ENCODE measurements around the gene ANKRD13C.
A peak's percentile ranks its signal among the peaks of the same experiment; 100 is the strongest.

Gene ANKRD13C

DNA sequence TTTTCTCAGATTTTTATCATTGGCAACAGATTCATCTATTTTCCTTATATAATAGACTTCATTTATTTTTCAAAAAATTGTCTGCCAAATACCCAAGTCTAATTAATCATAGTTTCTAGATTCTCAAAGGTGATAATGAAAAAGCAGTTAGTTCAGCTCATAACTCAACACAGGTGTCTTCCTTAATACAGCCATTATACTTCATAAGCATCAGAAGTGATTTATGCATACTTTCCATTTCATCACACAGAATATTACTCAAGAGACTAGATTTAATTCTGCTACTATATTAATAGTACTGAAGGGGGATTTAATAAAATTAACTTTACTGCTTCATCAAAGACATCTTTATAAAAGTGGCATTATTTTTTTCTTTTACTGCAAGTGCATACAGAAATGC, 114.6 kb downstream of the ANKRD13C start:
- Histone ChIP-seq H3K4me1 (ENCODE audit: insufficient read depth, low read length) (no peaks in the 10 kb centered on the region), H3K9ac (ENCODE audit: low read depth, low read length) (no peak overlapping the region), H3K36me3 (ENCODE audit: insufficient read depth, low read length) (peaks cover 45% of the 10 kb centered on the region), H3K9me3 (ENCODE audit: control insufficient read depth, insufficient read depth, low read length) (no peaks in the 10 kb centered on the region)

DNA sequence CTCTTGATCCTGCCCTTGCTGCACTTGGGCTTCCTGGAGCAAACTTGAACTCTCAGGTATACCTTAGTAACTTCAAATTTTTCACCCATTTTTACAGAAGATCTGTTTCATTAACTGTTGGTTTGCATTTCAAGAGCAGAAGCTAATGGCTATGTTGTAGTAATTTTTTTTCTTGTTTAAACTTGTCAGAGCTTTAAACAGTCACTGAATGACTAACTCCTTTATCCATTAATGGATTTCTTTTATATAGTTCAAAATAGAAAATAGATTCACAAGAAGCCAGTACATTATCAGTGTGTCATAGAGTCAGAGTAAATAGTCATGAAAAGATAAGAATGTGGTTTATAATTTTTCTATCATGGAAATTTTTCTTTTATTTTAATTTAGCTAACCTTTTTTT, 119.8 kb downstream of the ANKRD13C start:
- Histone ChIP-seq H3K9me3 (ENCODE audit: control insufficient read depth, insufficient read depth, low read length) (no peaks in the 10 kb centered on the region), H3K9ac (ENCODE audit: low read depth, low read length) (no peak overlapping the region), H3K36me3 (ENCODE audit: insufficient read depth, low read length) (peaks cover 52% of the 10 kb centered on the region), H3K4me1 (ENCODE audit: insufficient read depth, low read length) (no peaks in the 10 kb centered on the region)

DNA sequence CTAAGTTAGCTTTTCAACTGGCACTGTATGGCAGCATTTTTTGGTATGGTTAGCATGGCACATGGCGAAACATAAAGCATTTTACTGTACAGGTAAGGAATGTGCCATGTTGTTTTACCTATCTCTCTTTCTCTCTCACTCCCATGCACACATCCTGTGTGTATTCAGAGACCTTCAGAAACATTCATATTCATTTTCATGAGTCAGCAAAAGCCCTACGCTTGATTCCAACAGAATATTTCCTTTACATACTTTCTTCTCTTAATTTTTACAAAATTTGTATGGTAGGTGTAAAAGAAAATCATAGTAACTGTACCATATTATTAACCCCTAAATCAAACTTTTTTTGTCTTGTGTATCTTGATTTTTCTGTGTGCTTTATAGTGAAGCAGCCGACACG, 123.0 kb downstream of the ANKRD13C start:
- H3K9ac ChIP-seq (ENCODE audit: low read depth, low read length), result no peak overlapping the region
- peaks cover 45% of the 10 kb centered on the region for H3K36me3 ChIP-seq (ENCODE audit: insufficient read depth, low read length)
- no peaks in the 10 kb centered on the region; the same call in 1 of the 2 replicates for H3K4me1 ChIP-seq (ENCODE audit: insufficient read depth, low read length)
- no peaks in the 10 kb centered on the region for H3K9me3 ChIP-seq (ENCODE audit: control insufficient read depth, insufficient read depth, low read length)

DNA sequence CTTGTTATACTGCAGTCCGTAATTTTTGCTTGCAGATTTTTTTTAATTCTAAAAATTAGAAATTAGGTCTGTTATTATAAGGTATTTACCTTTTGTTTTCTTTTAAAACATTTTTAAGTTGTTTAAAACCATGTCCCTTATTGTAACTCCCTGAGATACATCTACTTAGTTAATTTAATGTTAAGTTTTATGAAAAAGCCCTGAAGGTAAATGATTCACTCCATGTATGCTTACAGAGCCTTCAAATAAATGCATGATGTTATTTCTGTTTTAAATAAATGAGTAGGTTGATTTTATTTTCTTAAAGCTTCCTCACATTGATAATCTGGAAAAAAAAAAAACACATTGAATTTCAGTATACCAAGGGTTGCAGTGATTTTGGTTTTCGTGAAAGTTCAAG, 125.9 kb downstream of the ANKRD13C start:
- Histone ChIP-seq H3K9ac (ENCODE audit: low read depth, low read length) (no peak overlapping the region), H3K4me1 (ENCODE audit: insufficient read depth, low read length) (no peaks in the 10 kb centered on the region; the same call in 1 of the 2 replicates), H3K9me3 (ENCODE audit: control insufficient read depth, insufficient read depth, low read length) (no peaks in the 10 kb centered on the region), H3K36me3 (ENCODE audit: insufficient read depth, low read length) (peaks cover 25% of the 10 kb centered on the region)

DNA sequence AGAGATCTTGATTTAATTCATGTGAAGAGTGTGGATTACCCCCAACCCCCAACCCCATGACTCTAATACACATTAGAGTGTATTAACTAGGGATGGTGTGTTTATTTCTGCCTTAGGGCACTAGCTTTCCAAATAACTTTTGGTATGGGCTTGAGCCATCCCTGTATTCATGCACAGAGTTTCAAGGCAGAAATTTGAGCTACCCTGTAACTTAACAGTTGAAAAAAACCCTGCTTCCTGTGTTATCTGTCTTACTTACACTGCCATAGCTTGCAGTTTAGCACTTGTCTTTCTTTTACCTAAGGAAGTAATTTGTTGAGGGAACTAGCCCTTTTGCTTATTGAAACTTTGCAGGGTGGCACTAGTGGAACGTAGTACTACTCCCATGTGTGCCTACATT, 127.1 kb downstream of the ANKRD13C start:
- Histone ChIP-seq H3K9ac (ENCODE audit: low read depth, low read length) (no peak overlapping the region), H3K36me3 (ENCODE audit: insufficient read depth, low read length) (peaks cover 20% of the 10 kb centered on the region), H3K4me1 (ENCODE audit: insufficient read depth, low read length) (peaks cover 4% of the 10 kb centered on the region; the same call in 1 of the 2 replicates), H3K9me3 (ENCODE audit: control insufficient read depth, insufficient read depth, low read length) (no peaks in the 10 kb centered on the region)

DNA sequence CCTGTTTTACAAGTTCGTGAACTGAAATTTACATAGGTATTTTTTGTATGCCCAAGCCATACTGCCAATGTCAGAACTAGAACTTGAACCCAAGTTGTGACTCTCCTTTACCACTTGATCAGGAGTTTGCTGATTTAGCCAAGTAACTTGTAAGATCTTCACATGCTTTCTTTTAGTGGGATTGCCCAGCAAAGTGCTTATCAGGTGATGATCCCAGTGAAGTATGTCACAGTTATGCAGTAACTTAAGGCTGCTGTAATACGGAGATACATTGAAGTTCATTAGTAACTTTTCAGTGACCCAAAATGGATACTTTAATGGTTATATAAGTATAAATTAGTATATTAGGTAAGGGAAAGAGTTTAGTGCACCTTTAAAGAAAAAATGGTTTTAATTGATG, 129.6 kb downstream of the ANKRD13C start:
- Histone ChIP-seq H3K36me3 (ENCODE audit: insufficient read depth, low read length) (peaks cover 4% of the 10 kb centered on the region; the same call in 1 of the 2 replicates), H3K4me1 (ENCODE audit: insufficient read depth, low read length) (peaks cover 4% of the 10 kb centered on the region; the same call in 1 of the 2 replicates), H3K9me3 (ENCODE audit: control insufficient read depth, insufficient read depth, low read length) (no peaks in the 10 kb centered on the region), H3K9ac (ENCODE audit: low read depth, low read length) (no peak overlapping the region)

DNA sequence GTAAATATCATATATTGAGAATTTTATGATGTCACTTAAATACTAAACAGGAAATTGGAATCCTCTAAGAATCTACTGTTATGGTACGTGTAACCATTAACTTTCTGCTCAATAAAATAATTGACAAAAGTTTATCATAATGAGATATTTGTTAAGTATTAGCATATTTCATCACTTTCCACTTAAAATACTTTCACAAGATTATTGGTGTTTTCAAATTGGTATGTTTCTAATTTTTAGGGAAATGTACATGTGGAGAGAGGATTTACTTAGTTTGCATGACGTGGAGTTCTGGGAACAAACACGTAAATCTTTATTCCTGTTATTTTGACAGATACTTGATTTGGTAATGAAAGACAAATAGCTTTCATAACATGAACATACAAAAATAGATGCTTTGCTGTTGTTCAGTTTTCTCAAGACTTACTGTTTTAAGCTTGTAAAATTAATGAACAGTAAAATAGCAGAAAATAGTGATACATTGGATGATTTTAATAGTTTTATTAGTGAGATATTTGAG, 131.7 kb downstream of the ANKRD13C start:
- Histone ChIP-seq H3K9me3 (ENCODE audit: control insufficient read depth, insufficient read depth, low read length) (no peaks in the 10 kb centered on the region), H3K4me1 (ENCODE audit: insufficient read depth, low read length) (peaks cover 4% of the 10 kb centered on the region; the same call in 1 of the 2 replicates), H3K9ac (ENCODE audit: low read depth, low read length) (no peak overlapping the region), H3K36me3 (ENCODE audit: insufficient read depth, low read length) (no peaks in the 10 kb centered on the region)

DNA sequence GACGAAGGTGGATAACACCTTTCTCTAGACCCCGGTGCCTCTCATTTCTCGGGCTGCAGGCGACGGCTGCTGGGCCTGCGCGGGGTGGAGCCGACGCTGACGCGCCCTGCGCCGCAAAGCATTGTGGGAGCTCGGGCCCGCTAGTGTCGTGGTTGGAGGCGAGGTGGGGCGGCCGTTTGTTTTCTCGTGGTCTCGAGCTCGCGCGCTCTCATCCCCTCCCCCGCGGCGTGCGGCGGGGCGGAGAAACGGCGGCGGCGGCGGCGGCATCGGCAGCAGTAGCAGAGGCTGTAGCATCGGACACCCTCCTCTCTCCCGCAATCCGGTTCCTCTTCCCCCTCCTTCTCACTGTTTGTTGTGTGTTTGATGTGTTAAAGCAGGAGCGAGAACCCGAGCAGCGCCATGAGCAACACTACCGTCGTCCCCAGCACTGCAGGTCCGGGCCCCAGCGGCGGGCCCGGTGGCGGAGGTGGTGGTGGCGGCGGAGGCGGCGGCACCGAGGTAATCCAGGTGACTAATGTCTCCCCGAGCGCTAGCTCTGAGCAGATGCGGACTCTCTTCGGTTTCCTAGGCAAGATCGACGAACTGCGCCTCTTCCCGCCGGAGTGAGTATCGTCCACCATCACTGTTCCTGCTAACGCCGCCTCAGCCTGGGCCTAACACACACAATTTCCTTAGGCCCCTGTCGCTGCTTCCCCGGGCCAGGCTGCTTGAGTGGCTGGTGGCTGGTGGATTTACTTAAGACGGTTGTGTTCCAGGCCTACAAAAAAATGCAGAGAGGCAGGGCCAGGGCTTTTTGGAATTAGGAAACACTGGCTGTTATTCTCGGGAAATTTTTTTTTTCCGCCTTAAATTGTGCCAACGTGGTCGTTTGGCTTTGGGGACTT, 133.0 kb downstream of the ANKRD13C start, which contains the start of gene SRSF11:
SRSF11 (plus strand) TSS at position 143 of the 884 bp plus-strand sequence; CDS start at position 400, 257 bp downstream.
- H3K4me1 ChIP-seq (ENCODE audit: insufficient read depth, low read length), result peaks cover 4% of the 10 kb centered on the region; the same call in 1 of the 2 replicates
- peak within 1 kb of the TSS; percentile 99 for H3K9ac ChIP-seq (ENCODE audit: low read depth, low read length)
- no peaks in the 10 kb centered on the region for H3K9me3 ChIP-seq (ENCODE audit: control insufficient read depth, insufficient read depth, low read length)
- H3K36me3 ChIP-seq (ENCODE audit: insufficient read depth, low read length), result no peaks in the 10 kb centered on the region

DNA sequence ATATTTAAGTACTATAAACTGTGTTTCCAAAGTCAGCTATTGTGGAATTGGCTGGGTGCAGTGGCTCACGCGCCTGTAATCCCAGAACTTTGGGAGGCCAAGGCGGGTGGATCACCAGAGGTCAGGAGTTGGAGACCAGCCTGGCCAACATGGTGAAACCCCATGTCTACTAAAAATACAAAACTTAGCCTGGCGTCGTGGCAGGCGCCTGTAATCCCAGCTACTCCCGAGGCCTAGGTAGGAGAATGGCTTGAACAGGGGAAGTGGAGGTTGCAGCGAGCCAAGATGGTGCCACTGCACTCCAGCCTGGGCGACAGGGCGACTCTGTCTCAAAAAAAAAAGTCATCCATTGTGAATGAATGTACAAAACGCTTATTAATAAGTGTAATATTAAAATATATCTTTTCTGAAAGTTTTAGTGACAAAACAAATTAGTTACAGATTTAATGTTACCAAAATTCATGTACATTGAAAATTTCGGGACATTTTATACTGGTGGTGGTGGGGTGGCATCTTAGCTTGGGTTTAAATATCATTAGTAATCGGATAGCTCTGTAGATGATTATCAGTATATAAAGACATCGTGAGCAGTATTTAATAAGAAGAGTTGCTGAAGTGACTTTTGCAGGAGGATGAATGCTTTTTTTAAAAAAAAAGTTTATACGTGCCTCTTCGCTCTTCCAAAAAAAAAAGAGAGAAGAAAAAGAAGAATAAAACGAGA, 133.8 kb downstream of the ANKRD13C start:
- Histone ChIP-seq H3K9ac (ENCODE audit: low read depth, low read length) (peak overlapping the region; percentile 99), H3K9me3 (ENCODE audit: control insufficient read depth, insufficient read depth, low read length) (no peaks in the 10 kb centered on the region), H3K36me3 (ENCODE audit: insufficient read depth, low read length) (no peaks in the 10 kb centered on the region), H3K4me1 (ENCODE audit: insufficient read depth, low read length) (peaks cover 4% of the 10 kb centered on the region; the same call in 1 of the 2 replicates)

DNA sequence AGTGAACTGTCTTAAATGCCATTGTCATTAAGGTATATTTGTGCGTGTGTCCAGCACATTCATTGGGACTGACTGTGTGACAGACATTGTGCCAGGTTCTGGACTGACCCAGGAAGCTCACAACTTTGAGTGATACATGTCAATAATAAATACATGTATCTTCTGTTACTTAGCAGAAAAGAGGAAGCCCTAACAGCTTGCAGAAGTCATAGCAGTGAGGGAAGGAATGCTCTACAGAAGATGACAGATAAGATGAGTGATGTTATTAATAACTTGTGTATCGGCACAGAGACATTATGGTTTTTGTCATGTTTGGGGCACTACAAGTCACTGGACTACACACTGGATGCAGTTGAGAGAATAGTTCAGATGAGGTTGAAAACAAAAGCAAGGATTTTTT, 134.5 kb downstream of the ANKRD13C start:
- Histone ChIP-seq H3K9me3 (ENCODE audit: control insufficient read depth, insufficient read depth, low read length) (no peaks in the 10 kb centered on the region), H3K9ac (ENCODE audit: low read depth, low read length) (no peak overlapping the region), H3K36me3 (ENCODE audit: insufficient read depth, low read length) (no peaks in the 10 kb centered on the region), H3K4me1 (ENCODE audit: insufficient read depth, low read length) (peaks cover 4% of the 10 kb centered on the region; the same call in 1 of the 2 replicates)

DNA sequence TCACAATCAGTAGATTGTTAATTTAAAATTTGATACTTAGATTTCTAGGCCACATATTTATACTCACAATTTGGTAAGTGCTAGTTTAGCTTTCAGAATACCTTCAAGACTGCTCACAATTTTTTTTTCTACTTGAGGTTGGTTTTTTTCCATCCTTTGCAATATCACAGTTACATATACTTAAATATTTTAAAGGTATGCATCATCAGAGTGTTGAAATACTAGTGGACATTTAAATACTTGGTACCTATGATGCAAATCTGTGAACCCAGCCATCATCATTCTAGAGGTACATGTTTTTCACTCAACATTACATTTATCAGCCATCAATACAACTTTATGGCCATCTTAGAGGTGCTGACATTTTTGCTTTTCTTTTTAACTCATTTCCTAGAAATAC, 143.0 kb downstream of the ANKRD13C start:
- no peaks in the 10 kb centered on the region for H3K4me1 ChIP-seq (ENCODE audit: insufficient read depth, low read length)
- no peaks in the 10 kb centered on the region for H3K9me3 ChIP-seq (ENCODE audit: control insufficient read depth, insufficient read depth, low read length)
- H3K9ac ChIP-seq (ENCODE audit: low read depth, low read length), result no peak overlapping the region
- H3K36me3 ChIP-seq (ENCODE audit: insufficient read depth, low read length), result no peaks in the 10 kb centered on the region

DNA sequence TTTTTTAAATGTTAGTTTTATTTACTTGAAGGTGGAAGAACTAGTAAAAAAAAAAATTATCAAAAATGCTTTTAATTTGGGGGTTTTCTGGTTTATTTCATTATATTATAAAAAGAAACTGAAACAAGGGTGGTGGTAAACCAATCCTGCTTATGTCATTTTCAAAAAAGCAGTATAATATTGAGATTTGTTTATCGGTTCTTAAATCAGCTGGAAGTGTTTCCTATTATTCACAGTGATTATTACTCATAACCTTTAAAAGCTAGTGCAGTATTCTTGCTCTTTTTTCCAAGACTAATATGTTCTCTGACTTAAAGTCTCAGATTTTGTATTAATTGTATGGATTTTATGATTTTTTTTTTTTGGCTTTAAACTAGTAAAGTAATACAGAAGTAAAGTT, 143.7 kb downstream of the ANKRD13C start:
- H3K9me3 ChIP-seq (ENCODE audit: control insufficient read depth, insufficient read depth, low read length), result no peaks in the 10 kb centered on the region
- H3K4me1 ChIP-seq (ENCODE audit: insufficient read depth, low read length), result no peaks in the 10 kb centered on the region
- H3K9ac ChIP-seq (ENCODE audit: low read depth, low read length), result no peak overlapping the region
- H3K36me3 ChIP-seq (ENCODE audit: insufficient read depth, low read length), result no peaks in the 10 kb centered on the region

All from ES-I3 (cell line).